HepG2 (cell line): ENCODE data around the gene PYGO1. TPM values are rescaled to one million over a fixed set of nuclear protein-coding genes. Genes with fewer than 3 reads are reported as not detected.

Experiments used
- ATAC-seq: fragments of 200-7000 bp; cut with Tn5 transposase; 3 replicates; pipeline ENCODE4 v1.9.1; 2020; ENCODE audit warnings: mild to moderate bottlenecking, moderate library complexity
- BruUV-seq: library from RNA; stranded (reverse); fragments of 400-500 nt; replicated peaks from 2 replicates; lab custom pipeline; 2021; lab: Mats Ljungman, UMichigan
- CTCF ChIA-PET: fragments of 300-600 bp; formaldehyde crosslinking; extraction: SDS; loops from one replicate; lab custom pipeline; 2021; ENCODE audit warnings: low total read pairs, inconsistent platforms, low intra/inter-chr PET ratio; lab: Yijun Ruan, JAX
- POLR2A ChIA-PET: fragments of 350-600 bp; sonication (Branson Sonifier 250); formaldehyde crosslinking; loops from one replicate; lab custom pipeline; 2020; ENCODE audit warnings: antibody characterized with exemption, inconsistent platforms; lab: Yijun Ruan, JAX
- DNase-seq: peaks from one replicate; pipeline ENCODE4 v3.0.0-alpha.2; 2015; ENCODE audit warnings: low spot score
- FAIRE-seq: peaks from 3 replicates; lab custom pipeline; 2011; peaks lifted over from hg19 to GRCh38; lab: Jason Lieb, UNC
- H2AFZ ChIP-seq: one replicate; pipeline ENCODE4 v1.6.1; 2011; ENCODE audit warnings: low read length, inconsistent platforms
- H3K27ac ChIP-seq: fragments of 300-600 bp; 3 replicates; pipeline ENCODE4 v1.8.0; 2011; ENCODE audit warnings: mixed run types, mild to moderate bottlenecking, mixed read lengths, low read length, inconsistent platforms; ENCODE audit not compliant: insufficient read depth; ENCODE audit errors: extremely low read length
- H3K27me3 ChIP-seq, 2 experiments: fragments of 200-600 bp in 1 of 2; 2 replicates in 1 of 2; 3 replicates in 1 of 2; pipeline versions ENCODE4 v1.6.0 to v1.8.0; 2011; ENCODE audit warnings: low read length in 2 of 2, mild to moderate bottlenecking in 2 of 2, moderate library complexity in 2 of 2, inconsistent platforms in 1 of 2; ENCODE audit not compliant: insufficient read depth in 2 of 2, control insufficient read depth in 1 of 2
- H3K36me3 ChIP-seq, 2 experiments: fragments of 200-600 bp in 1 of 2; replicated peaks in 1 of 2; 2 replicates in 1 of 2; 3 replicates in 1 of 2; pipeline versions ENCODE4 v1.5.1 to v1.8.0; 2011; ENCODE audit warnings: low read length in 2 of 2, inconsistent platforms in 1 of 2; ENCODE audit not compliant: insufficient read depth in 2 of 2, control insufficient read depth in 1 of 2
- H3K4me1 ChIP-seq: 2 replicates; pipeline ENCODE4 v1.5.1; 2012; ENCODE audit warnings: low read length, inconsistent platforms; ENCODE audit not compliant: insufficient read depth
- H3K4me2 ChIP-seq: 2 replicates; pipeline ENCODE4 v1.6.0; 2011; ENCODE audit warnings: low read depth, low read length, inconsistent platforms
- H3K4me3 ChIP-seq, 3 experiments: fragments of 200-600 bp in 1 of 3; sonication (generic), shearing (Covaris generic) in 1 of 3; replicated peaks in 1 of 3; 2 replicates each; pipeline ENCODE4 v1.5.1; 2011 to 2016; ENCODE audit warnings: low read length in 3 of 3, inconsistent platforms in 2 of 3, low read depth in 2 of 3, mild to moderate bottlenecking in 2 of 3, control low read depth in 1 of 3, mixed read lengths in 1 of 3; ENCODE audit not compliant: insufficient read depth in 1 of 3
- H3K79me2 ChIP-seq: one replicate; pipeline ENCODE4 v1.6.1; 2011; ENCODE audit warnings: low read length, inconsistent platforms; ENCODE audit not compliant: insufficient read depth
- H3K9ac ChIP-seq: 2 replicates; pipeline ENCODE4 v1.6.0; 2011; ENCODE audit warnings: mild to moderate bottlenecking, low read depth, low read length, inconsistent platforms; ENCODE audit not compliant: insufficient read depth
- H3K9me3 ChIP-seq: 2 replicates; pipeline ENCODE4 v1.5.1; 2012; ENCODE audit warnings: mild to moderate bottlenecking, low read length
- H4K20me1 ChIP-seq: 2 replicates; pipeline ENCODE4 v1.6.0; 2011; ENCODE audit warnings: inconsistent platforms, mild to moderate bottlenecking, low read length, moderate library complexity; ENCODE audit not compliant: insufficient read depth
- CTCF ChIP-seq: sonication (generic); formaldehyde crosslinking; IDR thresholded peaks from 2 replicates; pipeline ENCODE4 v1.5.0; 2020; ENCODE audit warnings: mild to moderate bottlenecking, missing genetic modification reagents, moderate library complexity
- ESRRA ChIP-seq: sonication (generic); formaldehyde crosslinking; IDR thresholded peaks from 2 replicates; pipeline ENCODE4 v1.5.1; 2020; ENCODE audit warnings: mild to moderate bottlenecking, low read depth, missing genetic modification reagents
- HNF4A ChIP-seq: sonication (generic); formaldehyde crosslinking; IDR thresholded peaks from 2 replicates; pipeline ENCODE4 v1.4.0; 2020; ENCODE audit warnings: missing genetic modification reagents
- HNF4G ChIP-seq, 2 experiments: sonication (generic) in 1 of 2; formaldehyde crosslinking in 1 of 2; IDR thresholded peaks; 2 replicates each; pipeline versions ENCODE4 v1.4.0 to v1.6.1; 2011 to 2020; ENCODE audit warnings: borderline replicate concordance in 2 of 2, low read depth in 2 of 2, mild to moderate bottlenecking in 2 of 2, low read length in 1 of 2, missing genetic modification reagents in 1 of 2, moderate library complexity in 1 of 2
- IKZF1 ChIP-seq: fragments of 450-650 bp; IDR thresholded peaks from 2 replicates; pipeline ENCODE4 v1.7.1; 2016
- KDM4B ChIP-seq: sonication (generic); formaldehyde crosslinking; IDR thresholded peaks from 2 replicates; pipeline ENCODE4 v1.4.0; 2020; ENCODE audit warnings: missing genetic modification reagents
- PAXIP1 ChIP-seq: sonication (generic); formaldehyde crosslinking; conservative IDR thresholded peaks from 2 replicates; pipeline ENCODE4 v1.4.0; 2020; ENCODE audit warnings: mild to moderate bottlenecking, missing genetic modification reagents, moderate library complexity
- SP5 ChIP-seq: IDR thresholded peaks from 2 replicates; pipeline ENCODE4 v1.6.1; 2016; ENCODE audit warnings: low read depth, borderline replicate concordance
- TRIM22 ChIP-seq: fragments of 450-650 bp; IDR thresholded peaks from 2 replicates; pipeline ENCODE4 v1.6.1; 2017
- XRCC5 ChIP-seq: fragments of 200-400 bp; formaldehyde crosslinking; optimal IDR thresholded peaks from 2 replicates; pipeline ENCODE3; 2017; ENCODE audit warnings: mild to moderate bottlenecking, low read length
- ZNF335 ChIP-seq: sonication (generic); formaldehyde crosslinking; IDR thresholded peaks from 2 replicates; pipeline ENCODE4 v1.4.0; 2020; ENCODE audit warnings: missing genetic modification reagents
- ZNF768 ChIP-seq: sonication (generic); formaldehyde crosslinking; IDR thresholded peaks from 2 replicates; pipeline ENCODE4 v1.4.0; 2020; ENCODE audit warnings: missing genetic modification reagents
- WGBS: methylation state at CpG from one replicate; pipeline ENCODE4 v1.1.6; 2017; ENCODE audit warnings: low lambda C conversion rate; 5-methylcytosine and 5-hydroxymethylcytosine counted together
- in situ Hi-C: cut with HindIII; loops from 2 replicates; pipeline ENCODE4 v1.10.0; 2017; ENCODE audit warnings: low pct_unique_long_range_greater_than_20kb; ENCODE audit not compliant: extremely low pct_ligation_motif_present
- intact Hi-C: fragments of 100-400 bp; cut with micrococcal nuclease; formaldehyde crosslinking; loops from one replicate; pipeline ENCODE4 v1.10.0; 2022; ENCODE audit not compliant: unreplicated experiment
- polyA plus RNA-seq, 8 experiments: library from polyadenylated mRNA; depleted of rRNA in 3 of 8; stranded (reverse) in 7 of 8; unstranded in 1 of 8; fragments of >200 nt; fragmentation: Illumina TruSeq in 4 of 8; extraction: Trizol in 4 of 8; gene quantifications; 2 replicates each; pipeline versions ENCODE4 v1.2.1 to v1.2.3, GENCODE V29; 2011 to 2016; ENCODE audit warnings: low read depth in 4 of 8, missing spikeins in 1 of 8, mixed read lengths in 1 of 8; ENCODE audit not compliant: insufficient read depth in 1 of 8
- total RNA-seq, 5 experiments: library from RNA; depleted of rRNA; stranded (reverse); fragments of >200 nt; fragmentation: Illumina TruSeq; extraction: Trizol; gene quantifications; 2 replicates each; pipeline ENCODE4 v1.2.3, GENCODE V29; 2016; ENCODE audit warnings: low read depth in 1 of 5

PYGO1 gene
- total and polyA plus RNA-seq, 2 of the 13 experiments (the other 11 are each of a cell fraction or from before 2014, with no cell fraction given): 1.1 to 1.8 TPM

GRCh38 chr15:55564347-55565145 lies 23.6 kb downstream of the PYGO1 start:
- ChIA-PET CTCF (no interaction called here), POLR2A (no interaction called here)
- H3K79me2 ChIP-seq: no peaks in the 10 kb centered on the region
- H3K4me1 ChIP-seq: no peaks in the 10 kb centered on the region
- no peak overlapping the region for H2AFZ ChIP-seq
- H3K27ac ChIP-seq: no peak overlapping the region
- peak; percentile 96 for ATAC-seq
- no TSS peak for BruUV-seq
- in situ Hi-C loops (no loop called here), intact Hi-C loops (no loop called here)
- no peaks in the 10 kb centered on the region for H3K9me3 ChIP-seq
- H3K4me2 ChIP-seq: no peak overlapping the region
- no peaks in the 10 kb centered on the region for H3K27me3 ChIP-seq
- no peak overlapping the region for H3K9ac ChIP-seq
- no peak overlapping the region for H3K4me3 ChIP-seq
- no peak for DNase-seq
- FAIRE-seq: no peak
- H3K36me3 ChIP-seq: no peaks in the 10 kb centered on the region
- WGBS: 94% methylated on average over 2 of the region's 2 CpGs
- TF ChIP-seq IKZF1: no peak
- no peak for TF ChIP-seq KDM4B (CRISPR knock-in tag)
- peak; percentile 62; the same call in 1 of the 2 replicates for TF ChIP-seq ZNF768 (CRISPR knock-in tag)
- TF ChIP-seq XRCC5: peak; percentile 30
- TF ChIP-seq CTCF (CRISPR knock-in tag): 0 out of 2 replicates have a peak, but pooled peaks have one; percentile 7
- no peak for TF ChIP-seq SP5 (CRISPR knock-in tag)
- TF ChIP-seq HNF4G (IDR thresholded peaks at IDR 0.05; ENCODE audit: borderline replicate concordance, low read depth, low read length): peak; percentile 30; the same call in 1 of the 2 replicates
- no peak for TF ChIP-seq HNF4G (CRISPR knock-in tag; IDR thresholded peaks at IDR 0.05; ENCODE audit: borderline replicate concordance, low read depth)
- no peak for TF ChIP-seq PAXIP1
- no peak for TF ChIP-seq ZNF335
- TF ChIP-seq HNF4A: 0 out of 2 replicates have a peak, but pooled peaks have one; percentile 13
- no peak for TF ChIP-seq TRIM22
- TF ChIP-seq ESRRA: no peak
- TF ChIP-seq, all 625 proteins: peak for 5
- no peaks in the 10 kb centered on the region for H4K20me1 ChIP-seq
